Astrocyte (in vitro differentiated cells and primary cell): ENCODE data around the gene PAPPA2. TPM values are rescaled to one million over a fixed set of nuclear protein-coding genes. Genes with fewer than 3 reads are reported as not detected.

Experiments used
- DNase-seq: peaks from one replicate; pipeline ENCODE4 v3.0.0-alpha.2; 2010; ENCODE audit warnings: low read depth
- FAIRE-seq: peaks from 2 replicates; lab custom pipeline; 2011; peaks lifted over from hg19 to GRCh38; lab: Jason Lieb, UNC
- H2AFZ ChIP-seq: 2 replicates; pipeline ENCODE4 v1.6.0; 2012; ENCODE audit warnings: low read depth, low read length, inconsistent platforms
- H3K27ac ChIP-seq: 2 replicates; pipeline ENCODE4 v1.5.1; 2011; ENCODE audit warnings: low read depth, low read length, inconsistent platforms
- H3K27me3 ChIP-seq: 2 replicates; pipeline ENCODE4 v1.6.0; 2011; ENCODE audit warnings: low read length, inconsistent platforms; ENCODE audit not compliant: insufficient read depth
- H3K36me3 ChIP-seq: 2 replicates; pipeline ENCODE4 v1.5.1; 2011; ENCODE audit warnings: low read length, inconsistent platforms; ENCODE audit not compliant: insufficient read depth
- H3K4me1 ChIP-seq: 2 replicates; pipeline ENCODE4 v1.5.1; 2011; ENCODE audit warnings: low read length, inconsistent platforms; ENCODE audit not compliant: insufficient read depth
- H3K4me2 ChIP-seq: 2 replicates; pipeline ENCODE4 v1.6.0; 2012; ENCODE audit warnings: low read length, inconsistent platforms
- H3K4me3 ChIP-seq: 2 replicates; pipeline ENCODE4 v1.5.1; 2011; ENCODE audit warnings: low read depth, mild to moderate bottlenecking, low read length, inconsistent platforms; ENCODE audit not compliant: insufficient read depth
- H3K79me2 ChIP-seq: 2 replicates; pipeline ENCODE4 v1.6.0; 2012; ENCODE audit warnings: mild to moderate bottlenecking, low read length, inconsistent platforms; ENCODE audit not compliant: insufficient read depth
- H3K9ac ChIP-seq: 2 replicates; pipeline ENCODE4 v1.6.0; 2012; ENCODE audit warnings: mild to moderate bottlenecking, low read length, inconsistent platforms
- H3K9me3 ChIP-seq: 2 replicates; pipeline ENCODE4 v1.5.1; 2012; ENCODE audit warnings: low read depth, mild to moderate bottlenecking, low read length, inconsistent platforms; ENCODE audit not compliant: insufficient read depth
- H4K20me1 ChIP-seq: 2 replicates; pipeline ENCODE4 v1.6.0; 2012; ENCODE audit warnings: low read length, inconsistent platforms; ENCODE audit not compliant: insufficient read depth
- H3K27ac Mint-ChIP-seq: one replicate; pipeline ENCODE4 v1.8.0; 2021; ENCODE audit warnings: mild to moderate bottlenecking, mixed read lengths; ENCODE audit not compliant: unreplicated experiment
- H3K27me3 Mint-ChIP-seq: one replicate; pipeline ENCODE4 v1.8.0; 2021; ENCODE audit warnings: low read depth, mixed read lengths; ENCODE audit not compliant: unreplicated experiment
- H3K36me3 Mint-ChIP-seq: one replicate; pipeline ENCODE4 v1.8.0; 2021; ENCODE audit warnings: low read depth, mixed read lengths; ENCODE audit not compliant: unreplicated experiment
- H3K4me1 Mint-ChIP-seq: one replicate; pipeline ENCODE4 v1.8.0; 2021; ENCODE audit warnings: low read depth, mixed read lengths; ENCODE audit not compliant: unreplicated experiment
- H3K4me3 Mint-ChIP-seq: one replicate; pipeline ENCODE4 v1.8.0; 2021; ENCODE audit warnings: mild to moderate bottlenecking, moderate library complexity, mixed read lengths; ENCODE audit not compliant: unreplicated experiment
- H3K9me3 Mint-ChIP-seq: one replicate; pipeline ENCODE4 v1.8.0; 2021; ENCODE audit warnings: mild to moderate bottlenecking, mixed read lengths; ENCODE audit not compliant: unreplicated experiment
- CTCF ChIP-seq: IDR thresholded peaks from 2 replicates; pipeline ENCODE4 v1.5.1; 2011; ENCODE audit warnings: low read depth, mild to moderate bottlenecking, inconsistent platforms, low read length, moderate library complexity; ENCODE audit not compliant: insufficient read depth
- EZH2 ChIP-seq: IDR thresholded peaks from 2 replicates; pipeline ENCODE4 v1.6.1; 2012; ENCODE audit warnings: mild to moderate bottlenecking, low read length, inconsistent platforms; ENCODE audit not compliant: insufficient read depth
- total RNA-seq: library from RNA; stranded (reverse); gene quantifications from 2 replicates; pipeline ENCODE4 v1.2.1, GENCODE V29; 2021

The PAPPA2 gene
- total RNA-seq, 1 donor from 2014 or later: 19.0 TPM

DNA sequence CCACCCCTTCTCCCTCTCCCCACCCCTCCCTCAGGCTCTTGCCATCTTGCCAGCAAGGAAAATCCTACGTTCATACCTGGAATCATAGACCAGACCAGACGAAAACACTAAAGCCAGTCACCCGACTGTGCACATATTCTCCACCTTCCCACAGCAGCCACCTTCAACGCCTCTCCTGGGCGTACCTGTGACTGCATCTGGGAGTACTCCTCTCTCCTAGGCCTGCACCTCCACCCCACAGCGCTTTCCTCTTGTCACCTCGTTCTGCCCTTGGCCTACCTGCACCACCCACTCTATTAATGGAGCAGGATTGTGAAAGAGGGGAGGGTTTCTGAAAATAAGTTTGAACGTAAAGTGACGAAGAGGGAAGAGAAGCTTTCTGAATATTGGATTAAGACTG is 17.8 kb downstream of the PAPPA2 start:
- Mint-ChIP-seq H3K4me1 (peaks cover 2% of the 10 kb centered on the region), H3K9me3 (no peaks in the 10 kb centered on the region), H3K4me3 (no peak overlapping the region), H3K36me3 (no peaks in the 10 kb centered on the region), H3K27me3 (peaks cover 2% of the 10 kb centered on the region), H3K27ac (no peak overlapping the region)
- H2AFZ ChIP-seq: no peak overlapping the region
- H3K27ac ChIP-seq: no peak overlapping the region
- no peaks in the 10 kb centered on the region for H4K20me1 ChIP-seq
- no peaks in the 10 kb centered on the region for H3K79me2 ChIP-seq
- FAIRE-seq: no peak
- H3K4me3 ChIP-seq: no peak overlapping the region
- H3K27me3 ChIP-seq: no peaks in the 10 kb centered on the region
- no peak overlapping the region for H3K4me2 ChIP-seq
- H3K4me1 ChIP-seq: no peaks in the 10 kb centered on the region
- H3K9ac ChIP-seq: no peak overlapping the region
- H3K9me3 ChIP-seq: no peaks in the 10 kb centered on the region
- no peaks in the 10 kb centered on the region for H3K36me3 ChIP-seq
- TF ChIP-seq EZH2 (no peak), CTCF (no peak)
- no peak for DNase-seq

DNA sequence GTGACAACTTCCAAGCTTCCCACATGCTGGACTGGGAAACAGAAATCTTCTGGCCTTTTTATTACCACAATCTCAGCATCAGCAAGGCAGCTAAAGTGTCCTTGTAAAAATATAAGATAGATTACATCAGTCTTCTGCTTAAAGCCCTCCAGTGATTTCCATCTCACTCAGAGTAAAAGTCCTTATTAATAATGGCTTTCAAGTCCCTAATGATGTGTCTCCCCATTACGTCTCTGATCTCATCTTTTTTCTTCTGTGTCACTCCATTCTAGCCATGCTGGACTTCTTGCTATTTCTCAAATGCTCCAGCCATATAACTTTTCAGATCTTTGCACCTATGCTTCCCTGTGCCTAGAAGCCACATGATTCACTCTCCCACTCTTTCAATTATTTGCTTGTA is 22.1 kb downstream of the PAPPA2 start:
- H3K4me1 Mint-ChIP-seq: no peaks in the 10 kb centered on the region
- DNase-seq: no peak
- H2AFZ ChIP-seq: no peak overlapping the region
- H3K9me3 Mint-ChIP-seq: no peaks in the 10 kb centered on the region
- no peak for TF ChIP-seq EZH2
- TF ChIP-seq CTCF: no peak
- no peaks in the 10 kb centered on the region for H3K9me3 ChIP-seq
- peaks cover 4% of the 10 kb centered on the region for H3K27me3 Mint-ChIP-seq
- H3K4me1 ChIP-seq: no peaks in the 10 kb centered on the region
- H3K4me3 ChIP-seq: no peak overlapping the region
- H3K36me3 ChIP-seq: no peaks in the 10 kb centered on the region
- no peak for FAIRE-seq
- H3K4me3 Mint-ChIP-seq: no peak overlapping the region
- H3K27ac Mint-ChIP-seq: no peak overlapping the region
- H3K79me2 ChIP-seq: no peaks in the 10 kb centered on the region
- H4K20me1 ChIP-seq: no peaks in the 10 kb centered on the region
- H3K9ac ChIP-seq: no peak overlapping the region
- no peaks in the 10 kb centered on the region for H3K27me3 ChIP-seq
- no peaks in the 10 kb centered on the region for H3K36me3 Mint-ChIP-seq
- no peak overlapping the region for H3K27ac ChIP-seq
- no peak overlapping the region for H3K4me2 ChIP-seq

- no peaks in the 10 kb centered on the region for H3K36me3 ChIP-seq
- no peak for FAIRE-seq
These were observed 31.5 kb downstream of the PAPPA2 start for GRCh38 chr1:176494436-176494835.

More at GRCh38 chr1:176494436-176494835, 31.5 kb downstream of the PAPPA2 start:
- TF ChIP-seq EZH2 (no peak), CTCF (no peak)
- Mint-ChIP-seq H3K27ac (no peak overlapping the region), H3K27me3 (peaks cover 2% of the 10 kb centered on the region), H3K36me3 (no peaks in the 10 kb centered on the region), H3K4me3 (no peak overlapping the region), H3K4me1 (no peaks in the 10 kb centered on the region), H3K9me3 (no peaks in the 10 kb centered on the region)
- Histone ChIP-seq H3K4me3 (no peak overlapping the region), H3K9me3 (no peaks in the 10 kb centered on the region), H3K4me1 (no peaks in the 10 kb centered on the region), H3K79me2 (no peaks in the 10 kb centered on the region), H3K27ac (no peak overlapping the region), H3K9ac (no peak overlapping the region), H3K4me2 (no peak overlapping the region), H2AFZ (no peak overlapping the region), H3K27me3 (no peaks in the 10 kb centered on the region), H4K20me1 (no peaks in the 10 kb centered on the region)
- no peak for DNase-seq
